ENCODE measurements around the gene ANGPT4. TPM values are rescaled to one million over a fixed set of nuclear protein-coding genes. Genes with fewer than 3 reads are reported as not detected.

The ANGPT4 gene
- total RNA-seq, 1 donor from 2014 or later = not detected

GRCh38 chr20:868279-868678, 47.9 kb downstream of the ANGPT4 start:
- CTCF ChIA-PET = no interaction called here
- POLR2A ChIA-PET = interaction anchor here (0.7 kb wide), 1 partner anchor 24 kb away, joined by 3 read pairs; no protein-coding TSS in a partner anchor
- no peak overlapping the region for H3K27ac Mint-ChIP-seq
- no peaks in the 10 kb centered on the region for H3K36me3 Mint-ChIP-seq (ENCODE audit: low read depth)
- H3K9me3 Mint-ChIP-seq = no peaks in the 10 kb centered on the region
- TF ChIP-seq CTCF (IDR thresholded peaks at IDR 0.05) = no peak
- H3K27me3 Mint-ChIP-seq = no peaks in the 10 kb centered on the region
- H3K4me3 Mint-ChIP-seq = no peak overlapping the region
- intact Hi-C loops (cut with micrococcal nuclease) = no loop called here
- no peak for DNase-seq
- no peak for ATAC-seq (ENCODE audit: low read depth)
- H3K4me1 Mint-ChIP-seq = no peaks in the 10 kb centered on the region

- CTCF ChIA-PET = no interaction called here
- intact Hi-C loops (cut with micrococcal nuclease) = no loop called here
- H3K36me3 Mint-ChIP-seq (ENCODE audit: low read depth) = no peaks in the 10 kb centered on the region
These were observed 50.7 kb downstream of the ANGPT4 start for GRCh38 chr20:865440-865839.

GRCh38 chr20:860891-861290, 55.2 kb downstream of the ANGPT4 start:
- CTCF ChIA-PET = no interaction called here
- no peak for ATAC-seq (ENCODE audit: low read depth)

More at GRCh38 chr20:865440-865839, 50.7 kb downstream of the ANGPT4 start:
- POLR2A ChIA-PET = interaction anchor here (0.6 kb wide), 1 partner anchor 19 kb away, joined by 3 read pairs; no protein-coding TSS in a partner anchor
- Mint-ChIP-seq H3K9me3 (no peaks in the 10 kb centered on the region), H3K4me1 (no peaks in the 10 kb centered on the region), H3K27ac (no peak overlapping the region), H3K27me3 (no peaks in the 10 kb centered on the region), H3K4me3 (no peak overlapping the region)
- ATAC-seq (ENCODE audit: low read depth) = no peak
- TF ChIP-seq CTCF (IDR thresholded peaks at IDR 0.05) = no peak
- no peak for DNase-seq

GRCh38 chr20:859751-860231, 56.3 kb downstream of the ANGPT4 start:
- ChIA-PET CTCF (no interaction called here), POLR2A (no interaction called here)
- Mint-ChIP-seq H3K27ac (no peak overlapping the region), H3K27me3 (no peaks in the 10 kb centered on the region), H3K4me3 (no peak overlapping the region), H3K9me3 (no peaks in the 10 kb centered on the region), H3K4me1 (peaks cover 15% of the 10 kb centered on the region), H3K36me3 (ENCODE audit: low read depth) (no peaks in the 10 kb centered on the region)
- ATAC-seq (ENCODE audit: low read depth) = no peak
- DNase-seq = no peak
- intact Hi-C loops (cut with micrococcal nuclease) = loop anchor here (5.0 kb wide), 1 partner anchor 42 kb away; no protein-coding TSS in a partner anchor
- TF ChIP-seq CTCF (IDR thresholded peaks at IDR 0.05) = no peak

More at GRCh38 chr20:860891-861290, 55.2 kb downstream of the ANGPT4 start:
- Mint-ChIP-seq H3K9me3 (no peaks in the 10 kb centered on the region), H3K27ac (no peak overlapping the region), H3K27me3 (no peaks in the 10 kb centered on the region), H3K36me3 (ENCODE audit: low read depth) (no peaks in the 10 kb centered on the region), H3K4me3 (no peak overlapping the region), H3K4me1 (peaks cover 15% of the 10 kb centered on the region)
- POLR2A ChIA-PET = no interaction called here
- no peak for TF ChIP-seq CTCF (IDR thresholded peaks at IDR 0.05)
- intact Hi-C loops (cut with micrococcal nuclease) = loop anchor here (5.0 kb wide), 1 partner anchor 44 kb away; no protein-coding TSS in a partner anchor
- DNase-seq = no peak

GRCh38 chr20:858011-858410, 58.1 kb downstream of the ANGPT4 start:
- no peak for TF ChIP-seq CTCF (IDR thresholded peaks at IDR 0.05)
- Mint-ChIP-seq H3K4me3 (no peak overlapping the region), H3K27me3 (no peaks in the 10 kb centered on the region), H3K9me3 (no peaks in the 10 kb centered on the region), H3K36me3 (ENCODE audit: low read depth) (peaks cover 3% of the 10 kb centered on the region), H3K4me1 (peaks cover 15% of the 10 kb centered on the region), H3K27ac (no peak overlapping the region)
- no peak for DNase-seq
- intact Hi-C loops (cut with micrococcal nuclease) = no loop called here
- CTCF ChIA-PET = interaction anchor here (1.4 kb wide), 1 partner anchor 98 kb away, joined by 4 read pairs; no protein-coding TSS in a partner anchor
- ATAC-seq (ENCODE audit: low read depth) = no peak
- POLR2A ChIA-PET = no interaction called here
